Gastrocnemius medialis (tissue), 4 donors: ENCODE results near the gene THRSP. TPM values are rescaled to one million over a fixed set of nuclear protein-coding genes. Genes with fewer than 3 reads are reported as not detected.
"Not testable (repeated sequence)": the region's sequence is repeated elsewhere in the genome, so short reads cannot be mapped to it uniquely, and the experiment has no call there.

Experiments used
- ATAC-seq, 2 donors: fragments of 150-250 bp; one replicate each; pipeline ENCODE4 v1.9.1; 2016
- DNase-seq, 2 donors: peaks; one replicate each; pipeline ENCODE4 v3.0.0-alpha.2; 2019
- H3K27ac ChIP-seq, 4 donors: fragments of 200-600 bp; sonication (generic); 1 replicate in 1 of 4; 2 replicates in 3 of 4; pipeline ENCODE4 v1.5.1; 2016 to 2018; ENCODE audit warnings: mild to moderate bottlenecking in 2 of 4, moderate library complexity in 1 of 4
- H3K27me3 ChIP-seq, 3 donors: fragments of 200-600 bp; sonication (generic) in 2 of 3; 1 replicate in 1 of 3; 2 replicates in 2 of 3; pipeline versions ENCODE4 v1.5.1 to v1.6.0; 2016 to 2019; ENCODE audit warnings: mild to moderate bottlenecking in 1 of 3, moderate library complexity in 1 of 3
- H3K36me3 ChIP-seq, 2 donors: fragments of 200-600 bp; sonication (generic) in 1 of 2; one replicate each; pipeline ENCODE4 v1.5.1; 2017 to 2018
- H3K4me1 ChIP-seq, 2 donors: fragments of 200-600 bp; sonication (generic) in 1 of 2; one replicate each; pipeline ENCODE4 v1.5.1; 2016 to 2017; ENCODE audit warnings: mild to moderate bottlenecking in 2 of 2
- H3K4me3 ChIP-seq, 4 donors: fragments of 200-600 bp; sonication (generic) in 3 of 4; 1 replicate in 1 of 4; 2 replicates in 3 of 4; pipeline ENCODE4 v1.5.1; 2016 to 2019; ENCODE audit warnings: mild to moderate bottlenecking in 2 of 4
- H3K9me3 ChIP-seq, 3 donors: fragments of 200-600 bp; sonication (generic) in 2 of 3; 1 replicate in 1 of 3; 2 replicates in 2 of 3; pipeline ENCODE4 v1.5.1; 2016 to 2019
- CTCF ChIP-seq, 5 experiments: fragments of 450-650 bp in 3 of 5; fragments of 200-600 bp in 2 of 5; sonication (generic) in 2 of 5; IDR thresholded peaks in 4 of 5; conservative IDR thresholded peaks in 1 of 5; 1 replicate in 4 of 5; 2 replicates in 1 of 5; pipeline ENCODE4 v1.5.1; 2016 to 2019; ENCODE audit warnings: antibody characterized with exemption in 5 of 5, mild to moderate bottlenecking in 3 of 5, moderate library complexity in 3 of 5
- POLR2A ChIP-seq, 2 donors: fragments of 450-650 bp; IDR thresholded peaks; one replicate each; pipeline ENCODE4 v1.6.1; 2017; ENCODE audit warnings: antibody characterized with exemption in 2 of 2, mild to moderate bottlenecking in 2 of 2, moderate library complexity in 2 of 2
- in situ Hi-C, 4 donors: fragments of 200-750 bp; cut with MboI; loops; one replicate each; pipeline versions ENCODE4 v1.15.0 to v1.8.0; 2017; ENCODE audit warnings: low sequenced_read_pairs in 4 of 4
- intact Hi-C: fragments of 100-400 bp; cut with DNase I; formaldehyde crosslinking; loops from one replicate; pipeline ENCODE4 v1.15.1; 2023; ENCODE audit warnings: low total_unique reads
- total RNA-seq, 4 donors: library from RNA; depleted of rRNA; stranded (reverse); fragments of >200 nt; gene quantifications; one replicate each; pipeline versions ENCODE4 v1.1.0 to v1.2.3, GENCODE V29; 2016

Gene THRSP
- total RNA-seq, 4 donors from 2014 or later: 0.67 to 31.3 (median 14.0) TPM; not detected in 1

DNA sequence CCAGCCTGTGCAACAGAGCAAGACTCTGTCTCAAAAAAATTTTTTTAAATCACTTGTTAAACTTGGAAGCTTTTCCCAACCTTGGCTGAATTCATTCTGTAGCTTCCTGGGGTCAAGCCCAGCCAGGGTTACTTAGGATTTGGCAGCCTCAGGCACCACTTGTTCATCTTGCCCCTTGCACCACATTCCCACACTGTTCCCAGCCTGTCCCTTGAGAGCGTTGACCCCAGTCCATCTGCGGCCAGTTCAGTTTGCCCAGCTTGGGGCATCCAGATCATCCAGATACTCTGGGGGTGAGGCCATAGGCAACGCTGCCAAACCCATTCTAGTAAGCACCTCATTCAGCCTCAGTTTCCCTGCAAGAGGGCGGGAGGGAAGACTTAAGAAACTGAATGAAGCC, 8.7 kb upstream of the THRSP start:
- Histone ChIP-seq H3K27ac (no peak overlapping the region), H3K4me1 (no peaks in the 10 kb centered on the region), H3K27me3 (no peaks in the 10 kb centered on the region), H3K4me3 (no peak overlapping the region), H3K9me3 (no peaks in the 10 kb centered on the region), H3K36me3 (no peaks in the 10 kb centered on the region)
- in situ Hi-C loops: no loop called here
- ATAC-seq (no peak), DNase-seq (no peak)
- intact Hi-C loops: no loop called here
- TF ChIP-seq POLR2A (IDR thresholded peaks at IDR 0.05) (no peak), CTCF (IDR thresholded peaks at IDR 0.05 in 4 of 5, conservative IDR thresholded peaks at IDR 0.05 in 1 of 5) (no peak)

- no peak overlapping the region for H3K27ac ChIP-seq
- H3K4me1 ChIP-seq: peaks cover 7 to 10% of the 10 kb centered on the region in 2 donors
- DNase-seq (no peak), ATAC-seq (no peak)
- no peaks in the 10 kb centered on the region for H3K9me3 ChIP-seq
- intact Hi-C loops (no loop called here), in situ Hi-C loops (no loop called here)
- H3K36me3 ChIP-seq: no peaks in the 10 kb centered on the region
- TF ChIP-seq CTCF (IDR thresholded peaks at IDR 0.05 in 4 of 5, conservative IDR thresholded peaks at IDR 0.05 in 1 of 5) (no peak), POLR2A (IDR thresholded peaks at IDR 0.05) (no peak)
- no peaks in the 10 kb centered on the region for H3K27me3 ChIP-seq
- no peak overlapping the region for H3K4me3 ChIP-seq
Measured at GRCh38 chr11:78056093-78056492, 7.6 kb upstream of the THRSP start.

DNA sequence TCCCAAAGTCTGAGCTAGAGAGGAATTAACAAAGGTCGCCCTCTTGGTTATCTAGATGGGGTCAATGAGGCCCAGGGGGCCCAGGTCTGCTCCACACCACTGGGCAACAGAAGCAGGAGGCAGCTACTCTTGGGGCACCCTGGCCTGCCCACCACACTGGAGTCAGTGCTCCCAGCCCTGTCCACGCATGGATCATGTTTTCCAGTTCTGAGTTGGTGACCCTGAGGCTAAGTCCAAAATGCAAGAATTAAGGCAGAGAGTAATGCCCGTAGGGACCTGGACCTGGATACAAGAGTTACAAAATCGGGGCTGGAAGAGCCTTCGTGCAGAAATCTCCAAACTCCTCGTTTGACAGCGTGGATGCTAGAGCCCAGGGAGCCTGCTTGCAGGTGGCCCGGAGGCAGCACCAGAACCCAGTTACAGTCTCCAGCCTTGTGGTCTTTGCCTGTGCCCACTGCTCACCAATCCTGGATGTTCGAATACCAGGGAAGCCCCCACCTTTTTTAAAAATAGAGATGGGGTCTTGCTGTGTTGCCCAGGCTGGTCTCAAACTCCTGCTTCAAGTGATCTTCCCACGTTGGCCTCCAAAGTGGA, 6.1 kb upstream of the THRSP start:
- intact Hi-C loops: no loop called here
- H3K27me3 ChIP-seq: no peaks in the 10 kb centered on the region
- peaks cover 20 to 22% of the 10 kb centered on the region in 2 donors for H3K4me1 ChIP-seq
- no peak overlapping the region for H3K27ac ChIP-seq
- H3K36me3 ChIP-seq: no peaks in the 10 kb centered on the region
- H3K9me3 ChIP-seq: no peaks in the 10 kb centered on the region
- DNase-seq (no peak), ATAC-seq (no peak)
- TF ChIP-seq POLR2A (IDR thresholded peaks at IDR 0.05): no peak
- TF ChIP-seq CTCF (IDR thresholded peaks at IDR 0.05 in 4 of 5, conservative IDR thresholded peaks at IDR 0.05 in 1 of 5): no peak
- no peak overlapping the region for H3K4me3 ChIP-seq
- in situ Hi-C loops: no loop called here

GRCh38 chr11:78059749-78060328, 3.8 kb upstream of the THRSP start:
- H3K9me3 ChIP-seq, H3K4me3 ChIP-seq, in situ Hi-C loops, H3K36me3 ChIP-seq, DNase-seq, H3K27me3 ChIP-seq, ATAC-seq, intact Hi-C loops: not testable (repeated sequence)
- Histone ChIP-seq H3K27ac (peak overlapping the region in 1 of 4 donors; percentile 88), H3K4me1 (peaks cover 35 to 38% of the 10 kb centered on the region in 2 donors)

- no peak for TF ChIP-seq CTCF (IDR thresholded peaks at IDR 0.05 in 4 of 5, conservative IDR thresholded peaks at IDR 0.05 in 1 of 5)
- no peak for TF ChIP-seq POLR2A (IDR thresholded peaks at IDR 0.05)
- intact Hi-C loops: no loop called here
Measured at GRCh38 chr11:78060533-78060932, 3.1 kb upstream of the THRSP start.

More at GRCh38 chr11:78060533-78060932, 3.1 kb upstream of the THRSP start:
- Histone ChIP-seq H3K9me3 (no peaks in the 10 kb centered on the region), H3K4me3 (no peak overlapping the region), H3K27ac (peak overlapping the region in 2 of 4 donors; percentile 78 to 88), H3K27me3 (no peaks in the 10 kb centered on the region), H3K36me3 (no peaks in the 10 kb centered on the region), H3K4me1 (peaks cover 38 to 40% of the 10 kb centered on the region in 2 donors)
- in situ Hi-C loops: no loop called here
- no peak for DNase-seq
- no peak for ATAC-seq
